ENCODE measurements around the gene SHANK3. TPM values are rescaled to one million over a fixed set of nuclear protein-coding genes. Genes with fewer than 3 reads are reported as not detected.
A peak's percentile ranks its signal among the peaks of the same experiment; 100 is the strongest.

SHANK3 gene
- total RNA-seq, 1 experiment from 2014 or later = 0.19 TPM

DNA sequence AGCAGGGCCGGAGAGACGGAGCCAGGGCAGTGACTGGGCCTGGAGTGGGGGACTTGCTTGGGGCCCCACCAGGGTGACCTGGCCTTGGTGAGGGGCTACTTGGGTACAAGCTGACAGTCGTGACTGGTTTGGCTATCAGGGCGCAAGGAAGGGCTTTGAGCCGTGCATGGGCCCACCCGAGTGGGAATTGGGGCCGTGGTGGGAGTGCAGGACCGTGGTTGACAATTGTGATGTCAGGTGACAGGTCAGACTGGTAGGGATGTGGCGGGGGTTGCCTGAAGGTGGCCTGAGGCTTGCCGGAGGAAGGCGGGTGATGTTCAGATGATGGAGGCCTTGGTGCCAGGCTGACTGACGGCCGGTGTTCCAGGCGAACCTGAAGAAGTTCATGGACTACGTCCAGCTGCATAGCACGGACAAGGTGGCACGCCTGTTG is 5.6 kb downstream of the SHANK3 start:
- DNase-seq (ENCODE audit: low spot score) = no peak

DNA sequence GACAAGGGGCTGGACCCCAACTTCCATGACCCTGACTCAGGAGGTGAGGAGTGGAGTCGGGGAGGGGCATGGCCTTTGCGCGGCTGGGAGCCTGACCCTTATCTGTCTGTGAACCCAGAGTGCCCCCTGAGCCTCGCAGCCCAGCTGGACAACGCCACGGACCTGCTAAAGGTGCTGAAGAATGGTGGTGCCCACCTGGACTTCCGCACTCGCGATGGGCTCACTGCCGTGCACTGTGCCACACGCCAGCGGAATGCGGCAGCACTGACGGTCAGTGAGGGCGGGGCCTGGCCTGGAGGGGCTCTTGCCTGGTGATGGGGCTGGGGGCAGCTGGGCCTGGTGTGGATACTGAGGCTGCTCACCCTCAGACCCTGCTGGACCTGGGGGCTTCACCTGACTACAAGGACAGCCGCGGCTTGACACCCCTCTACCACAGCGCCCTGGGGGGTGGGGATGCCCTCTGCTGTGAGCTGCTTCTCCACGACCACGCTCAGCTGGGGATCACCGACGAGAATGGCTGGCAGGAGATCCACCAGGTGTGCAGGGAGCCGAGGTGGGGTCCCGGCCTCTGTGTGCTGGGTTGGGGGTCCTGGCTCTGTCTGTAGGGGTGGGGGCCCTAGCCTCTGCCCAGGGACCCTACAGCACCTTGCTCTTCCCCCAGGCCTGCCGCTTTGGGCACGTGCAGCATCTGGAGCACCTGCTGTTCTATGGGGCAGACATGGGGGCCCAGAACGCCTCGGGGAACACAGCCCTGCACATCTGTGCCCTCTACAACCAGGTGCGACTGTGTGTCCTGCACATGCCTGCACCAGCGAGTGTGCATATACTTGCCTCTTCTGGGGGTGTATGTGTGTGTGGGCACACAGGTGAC is 6.3 kb downstream of the SHANK3 start:
- no peak for DNase-seq (ENCODE audit: low spot score)

DNA sequence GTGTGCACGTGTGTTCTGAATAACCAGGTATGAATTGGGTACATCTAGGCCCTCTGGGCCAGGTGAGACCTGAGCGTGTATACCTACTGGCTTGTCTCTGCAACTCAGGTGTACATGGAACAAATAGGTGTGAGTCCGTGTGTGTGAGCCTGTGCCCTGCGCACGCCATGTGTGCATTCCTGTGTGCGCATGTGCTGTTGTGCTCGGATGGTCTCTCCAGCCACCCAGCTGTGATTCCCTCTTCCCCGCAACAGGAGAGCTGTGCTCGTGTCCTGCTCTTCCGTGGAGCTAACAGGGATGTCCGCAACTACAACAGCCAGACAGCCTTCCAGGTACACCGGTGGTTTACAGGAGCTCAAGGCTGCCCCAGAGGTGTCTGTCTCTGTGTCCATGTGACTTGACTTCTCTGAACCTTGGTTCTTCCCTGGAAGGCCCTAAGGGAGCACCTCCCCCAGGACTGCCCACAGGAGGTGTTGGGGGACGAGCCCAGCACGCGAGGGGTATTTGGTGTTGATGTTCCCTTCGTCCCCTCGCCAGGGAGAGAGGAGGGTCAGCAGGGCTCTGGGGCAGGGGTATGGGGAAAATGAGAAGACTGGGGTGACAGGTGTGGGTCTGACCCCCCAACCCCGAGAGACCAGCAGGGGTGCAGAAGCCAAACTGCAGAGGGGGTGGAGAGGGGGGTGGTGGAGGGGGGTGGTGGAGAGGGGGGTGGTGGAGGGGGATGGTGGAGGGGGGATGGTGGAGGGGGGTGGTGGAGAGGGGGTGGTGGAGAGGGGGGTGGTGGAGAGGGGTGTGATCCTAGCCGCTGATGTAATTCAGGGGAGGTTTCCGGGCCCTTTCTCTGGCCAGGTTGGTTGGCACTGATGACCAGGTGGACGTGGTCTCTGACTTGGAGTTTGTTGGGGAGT is 10.7 kb downstream of the SHANK3 start:
- DNase-seq (ENCODE audit: low spot score) = no peak

DNA sequence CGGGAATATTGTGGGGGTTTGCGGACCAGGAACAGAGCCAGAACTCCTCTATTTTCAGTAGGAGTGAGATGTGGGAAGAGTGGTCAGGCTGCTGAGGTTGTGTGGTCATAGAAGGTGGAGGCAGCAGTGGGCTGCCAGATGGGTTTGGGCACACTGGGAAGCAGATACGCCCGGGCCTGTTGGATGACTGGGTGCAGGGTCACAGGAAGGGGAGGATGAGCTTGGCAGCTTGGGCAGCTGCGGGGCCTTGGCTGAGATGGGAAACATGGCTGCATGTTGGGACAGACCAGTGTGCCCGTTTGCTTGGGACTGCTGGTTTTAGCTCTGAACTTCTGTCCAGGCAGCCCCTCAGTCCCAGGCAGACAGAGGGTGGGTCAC is 11.4 kb downstream of the SHANK3 start:
- DNase-seq (ENCODE audit: low spot score) = peak; percentile 3

DNA sequence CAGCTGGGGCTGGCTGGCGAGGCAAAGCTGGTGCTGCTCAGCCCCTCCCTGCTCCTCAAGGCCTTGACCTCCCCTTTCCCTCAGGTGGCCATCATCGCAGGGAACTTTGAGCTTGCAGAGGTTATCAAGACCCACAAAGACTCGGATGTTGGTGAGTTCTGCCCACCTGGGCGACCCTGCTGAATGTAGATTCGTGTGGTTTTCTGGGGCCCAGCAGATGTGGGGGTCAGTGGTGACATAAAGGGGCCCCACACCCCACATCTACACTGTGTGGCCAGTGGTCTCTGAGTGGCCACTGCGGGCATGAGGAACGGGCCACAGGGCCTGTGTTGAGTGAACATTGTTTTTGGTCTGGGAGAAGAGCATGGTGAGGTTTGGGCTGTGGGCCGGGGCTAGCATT is 11.9 kb downstream of the SHANK3 start:
- peak; percentile 2 for DNase-seq (ENCODE audit: low spot score)

DNA sequence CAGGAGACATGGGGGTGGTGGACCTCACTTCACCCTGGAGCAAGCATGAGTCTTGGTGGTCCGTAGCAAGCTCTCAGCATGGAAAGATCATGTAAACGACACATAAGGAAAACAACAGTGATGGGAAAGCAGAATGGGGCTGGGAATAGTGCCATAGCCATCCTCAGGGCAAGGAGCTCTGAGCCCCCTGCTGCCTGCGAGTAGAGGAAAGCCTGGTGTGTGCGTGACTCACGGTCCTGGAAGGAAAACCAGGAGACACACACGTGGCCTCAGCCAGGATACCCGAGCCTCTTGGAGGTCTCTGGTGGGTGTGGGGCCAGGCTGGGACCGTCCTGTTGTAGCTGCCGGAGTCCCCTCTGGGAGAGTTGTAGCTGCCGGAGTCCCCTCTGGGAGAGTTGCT is 12.4 kb downstream of the SHANK3 start:
- peak; percentile 10 for DNase-seq (ENCODE audit: low spot score)

DNA sequence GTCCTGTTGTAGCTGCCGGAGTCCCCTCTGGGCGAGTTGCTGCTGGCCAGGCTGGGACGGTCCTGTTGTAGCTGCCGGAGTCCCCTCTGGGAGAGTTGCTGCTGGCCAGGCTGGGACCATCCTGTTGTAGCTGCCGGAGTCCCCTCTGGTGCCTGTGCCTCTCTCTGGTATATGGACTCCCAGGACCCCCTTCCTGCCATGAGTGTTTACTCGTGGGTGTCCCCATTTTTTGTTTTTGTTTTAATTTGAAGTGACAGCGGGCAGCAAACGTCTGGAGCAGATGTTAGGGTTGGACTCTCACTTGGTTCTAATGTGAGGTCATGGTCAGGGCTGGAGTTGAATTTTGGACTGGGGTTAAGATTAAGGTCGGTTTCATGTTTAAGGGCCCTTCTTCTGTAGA is 14.2 kb downstream of the SHANK3 start:
- DNase-seq (ENCODE audit: low spot score) = no peak

DNA sequence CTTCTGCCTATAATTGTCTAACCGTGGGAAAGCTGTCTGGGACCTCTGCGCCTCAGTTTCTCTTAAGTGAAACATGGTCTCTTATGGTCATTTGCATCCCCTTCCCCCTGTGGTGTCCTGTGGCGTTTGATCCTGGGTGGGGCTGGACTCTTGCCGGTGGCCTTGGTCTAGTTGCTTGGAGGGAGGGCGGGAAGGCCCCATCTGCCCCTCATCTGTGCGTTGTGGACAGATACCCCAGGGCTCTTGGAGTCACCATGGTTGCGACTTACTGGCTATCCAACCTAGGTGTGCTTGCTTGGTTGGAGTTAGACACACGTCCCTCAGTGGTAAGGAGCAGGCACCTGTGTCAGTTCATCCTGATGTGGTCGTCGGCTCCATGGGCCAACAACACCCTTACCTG is 15.2 kb downstream of the SHANK3 start:
- no peak for DNase-seq (ENCODE audit: low spot score)

DNA sequence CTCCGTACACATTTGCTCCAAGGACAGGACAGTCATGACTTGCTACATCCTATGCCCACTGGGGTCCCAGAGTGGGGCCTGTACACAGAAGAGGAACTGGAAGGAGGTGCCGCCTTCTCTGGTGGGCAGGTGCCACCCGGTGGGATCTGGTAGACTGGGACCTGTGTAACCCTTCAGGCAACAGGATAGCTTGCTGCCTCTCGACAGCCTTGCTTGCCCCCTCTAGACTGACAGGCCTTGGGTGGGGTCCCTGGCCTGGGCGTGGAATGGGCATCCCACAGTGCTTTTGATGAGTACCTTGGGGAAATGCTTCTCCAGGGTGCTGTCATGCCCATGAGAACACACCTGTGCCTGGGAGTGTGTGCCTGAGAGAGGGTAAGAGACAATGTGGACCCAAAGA is 15.8 kb downstream of the SHANK3 start:
- no peak for DNase-seq (ENCODE audit: low spot score)

DNA sequence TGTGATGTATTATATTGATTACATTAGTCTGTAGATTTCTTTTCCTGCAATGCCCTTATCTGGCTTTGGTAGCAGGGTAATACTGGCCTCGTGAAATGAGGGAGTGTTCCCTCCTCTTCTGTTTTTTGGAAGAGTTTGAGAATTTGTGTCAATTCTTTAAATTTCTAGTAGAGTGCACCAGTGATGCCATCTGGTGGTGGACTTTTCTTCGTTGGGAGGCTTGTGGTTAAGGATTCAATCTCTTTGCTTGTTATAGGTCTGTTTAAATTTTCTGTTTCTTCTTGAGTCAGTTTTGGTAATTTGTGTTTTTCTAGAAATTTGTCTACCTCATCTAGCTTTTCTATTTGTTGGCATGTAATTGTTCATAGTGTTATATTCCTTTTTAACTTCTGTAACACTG is 18.9 kb downstream of the SHANK3 start:
- no peak for DNase-seq (ENCODE audit: low spot score)

DNA sequence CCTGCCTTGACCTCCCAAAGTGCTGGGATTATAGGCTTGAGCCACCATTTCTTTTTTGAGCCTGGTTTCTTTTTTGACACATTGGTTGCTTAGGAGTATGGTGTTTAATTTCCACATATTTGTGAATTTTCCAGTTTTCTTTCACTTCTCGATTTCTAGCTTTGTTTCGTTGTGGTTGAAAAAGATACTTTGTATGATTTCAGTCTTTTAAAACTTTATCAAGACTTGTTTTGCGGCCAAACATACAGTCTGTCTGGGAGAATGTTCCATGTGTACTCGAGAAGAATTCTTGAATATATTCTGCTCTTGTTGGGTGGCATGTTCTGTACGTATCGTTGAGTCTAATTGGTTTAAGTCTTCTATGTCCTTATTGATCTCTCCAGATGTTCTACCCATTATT is 20.8 kb downstream of the SHANK3 start:
- DNase-seq (ENCODE audit: low spot score) = no peak

DNA sequence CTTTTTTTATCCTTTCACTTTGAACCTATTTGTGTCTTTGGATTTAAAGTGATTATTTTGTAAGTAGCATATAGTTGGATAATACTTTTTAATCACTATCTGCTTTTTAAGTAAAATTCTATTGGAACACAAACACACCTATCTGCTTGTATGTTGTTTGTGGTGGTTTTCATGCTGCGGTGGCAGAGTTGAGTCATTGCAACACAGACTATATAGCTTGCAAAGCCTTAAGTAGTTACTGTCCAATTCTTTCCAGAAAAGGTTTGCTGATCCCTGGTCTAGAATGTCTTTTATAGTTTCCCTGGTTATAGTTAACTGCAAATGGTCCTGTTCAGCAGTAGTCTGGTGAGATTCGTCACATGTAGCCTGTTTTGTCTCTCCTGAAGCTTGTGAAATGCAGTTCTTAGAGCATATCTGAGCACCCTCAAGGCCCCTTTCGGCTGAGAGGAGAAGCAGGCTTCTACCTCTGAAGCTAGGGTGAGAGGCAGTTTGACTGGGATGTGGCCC is 21.5 kb downstream of the SHANK3 start:
- no peak for DNase-seq (ENCODE audit: low spot score)

DNA sequence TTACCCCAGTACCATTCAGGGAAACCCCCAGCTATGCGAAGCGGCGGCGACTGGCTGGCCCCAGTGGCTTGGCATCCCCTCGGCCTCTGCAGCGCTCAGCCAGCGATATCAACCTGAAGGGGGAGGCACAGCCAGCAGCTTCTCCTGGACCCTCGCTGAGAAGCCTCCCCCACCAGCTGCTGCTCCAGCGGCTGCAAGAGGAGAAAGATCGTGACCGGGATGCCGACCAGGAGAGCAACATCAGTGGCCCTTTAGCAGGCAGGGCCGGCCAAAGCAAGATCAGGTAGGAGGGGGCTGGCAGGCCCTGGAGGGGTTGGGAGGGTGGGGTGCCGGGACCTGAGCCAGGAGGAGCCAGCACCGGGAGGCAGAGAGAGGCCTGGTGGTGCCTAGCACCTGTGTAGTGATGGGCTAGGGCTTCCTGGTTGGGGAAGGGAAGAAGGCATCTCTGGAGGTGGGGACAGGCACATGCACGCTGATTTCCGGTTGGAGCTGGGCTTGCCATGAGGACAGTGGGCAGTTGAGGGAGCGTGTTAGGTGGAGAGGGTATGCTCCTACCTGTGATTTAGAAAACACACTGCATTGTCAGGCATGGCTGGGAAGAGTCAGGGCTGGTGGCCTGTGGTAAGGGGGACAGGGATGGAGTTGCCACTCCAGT is 22.3 kb downstream of the SHANK3 start:
- no peak for DNase-seq (ENCODE audit: low spot score)

DNA sequence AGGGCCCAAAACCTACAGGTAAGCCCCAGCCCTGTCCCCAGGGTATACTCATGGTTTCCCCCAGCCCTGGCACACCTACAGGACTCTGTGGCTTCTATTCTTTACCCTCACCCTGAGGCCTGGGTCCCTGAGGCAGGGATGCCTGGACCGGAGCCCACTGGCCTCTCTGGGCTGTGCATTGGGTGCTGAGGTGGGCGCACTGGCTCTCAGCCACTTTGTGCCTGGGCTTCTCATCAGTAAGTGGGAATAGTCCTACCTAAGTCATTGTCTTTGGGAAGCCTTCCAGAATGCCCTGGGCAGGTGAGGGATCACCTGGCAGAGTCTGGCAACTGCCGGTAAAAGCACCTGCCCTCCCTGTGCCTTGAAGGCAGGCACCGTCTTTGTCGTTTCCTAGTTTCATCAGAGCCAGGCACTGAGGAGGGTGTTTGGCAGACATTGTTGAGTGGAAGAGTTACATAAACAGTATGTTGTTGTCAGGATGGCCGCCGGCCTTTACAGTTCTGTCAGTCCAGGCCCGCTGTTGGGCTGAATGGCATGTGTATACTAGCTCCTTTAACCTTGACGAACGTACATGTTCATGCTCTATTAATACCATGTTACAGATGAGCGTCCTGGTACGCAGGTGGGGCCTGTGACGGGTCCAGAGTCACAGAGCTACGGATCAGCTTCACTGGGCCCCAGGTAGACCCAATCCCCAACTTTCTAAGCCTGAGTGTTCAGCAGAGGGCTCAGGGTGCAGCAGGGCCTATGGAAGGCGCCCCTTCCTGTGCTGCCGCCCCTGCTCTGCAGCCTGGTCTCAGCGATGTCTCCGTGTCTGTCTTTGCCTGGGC is 23.0 kb downstream of the SHANK3 start:
- DNase-seq (ENCODE audit: low spot score) = no peak

DNA sequence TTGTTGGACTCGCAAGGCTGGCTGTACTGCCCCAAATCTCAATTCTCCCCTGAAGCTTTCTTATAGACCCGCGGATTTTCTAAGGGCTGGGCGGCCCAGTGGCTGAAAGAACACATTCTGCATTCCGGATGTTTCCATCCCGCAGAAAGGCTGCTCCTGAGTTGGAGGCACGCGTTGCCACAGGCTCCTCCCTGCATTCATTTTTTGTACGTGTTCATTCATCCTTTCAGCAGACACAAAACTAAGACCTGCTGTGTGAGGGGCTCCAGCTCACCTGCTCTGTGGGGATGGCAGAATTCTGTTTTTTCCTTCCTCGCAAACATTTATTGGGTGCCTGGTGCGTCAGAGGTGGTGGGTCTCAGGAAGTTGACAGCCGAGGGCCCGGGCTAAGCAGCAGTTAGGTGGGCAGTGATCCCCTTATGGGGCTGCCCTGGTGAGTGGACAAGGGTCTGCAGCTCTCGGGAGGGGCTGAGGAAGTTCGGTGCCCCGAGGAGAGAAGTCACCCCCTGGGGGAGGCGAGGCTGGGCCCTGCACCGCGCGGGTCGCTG is 23.7 kb downstream of the SHANK3 start:
- no peak for DNase-seq (ENCODE audit: low spot score)

DNA sequence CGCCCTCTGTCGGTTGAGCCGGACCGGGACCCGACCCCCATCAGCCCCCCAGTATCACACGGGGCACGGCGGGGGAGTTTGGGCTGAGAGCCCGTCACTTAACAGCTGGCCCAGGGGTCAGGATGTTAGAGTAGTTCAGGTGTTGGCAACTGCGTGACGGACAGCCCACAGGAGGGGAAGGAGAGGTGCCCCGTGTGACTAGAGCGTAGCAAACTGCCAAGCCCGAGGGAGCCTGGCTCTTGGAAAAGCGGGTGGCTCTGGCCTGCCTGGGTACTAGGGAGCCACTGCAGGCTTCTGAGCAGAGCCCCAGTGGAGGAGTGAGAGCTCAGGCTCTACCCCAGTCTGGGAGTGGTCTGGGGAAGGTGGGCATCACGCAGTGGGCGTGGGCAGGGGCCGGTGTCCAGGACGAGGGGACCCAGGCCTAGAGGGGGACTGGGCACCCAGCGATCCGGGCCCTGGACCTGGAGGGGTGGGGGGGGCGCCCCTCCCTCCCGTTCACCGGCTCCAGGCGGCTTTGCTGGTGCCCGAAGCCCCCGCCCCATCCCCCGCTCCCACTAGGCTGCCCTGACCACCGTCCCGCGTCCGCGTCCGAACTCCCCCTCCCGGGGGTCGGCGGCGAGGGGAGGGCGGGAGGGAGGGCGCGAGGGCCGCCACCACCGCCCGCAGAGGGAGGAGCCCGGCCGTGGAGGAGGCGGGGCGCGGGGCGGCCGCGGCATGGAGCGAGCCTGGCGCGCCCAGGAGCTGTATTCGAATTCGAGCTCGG is 24.4 kb downstream of the SHANK3 start:
- DNase-seq (ENCODE audit: low spot score) = no peak

DNA sequence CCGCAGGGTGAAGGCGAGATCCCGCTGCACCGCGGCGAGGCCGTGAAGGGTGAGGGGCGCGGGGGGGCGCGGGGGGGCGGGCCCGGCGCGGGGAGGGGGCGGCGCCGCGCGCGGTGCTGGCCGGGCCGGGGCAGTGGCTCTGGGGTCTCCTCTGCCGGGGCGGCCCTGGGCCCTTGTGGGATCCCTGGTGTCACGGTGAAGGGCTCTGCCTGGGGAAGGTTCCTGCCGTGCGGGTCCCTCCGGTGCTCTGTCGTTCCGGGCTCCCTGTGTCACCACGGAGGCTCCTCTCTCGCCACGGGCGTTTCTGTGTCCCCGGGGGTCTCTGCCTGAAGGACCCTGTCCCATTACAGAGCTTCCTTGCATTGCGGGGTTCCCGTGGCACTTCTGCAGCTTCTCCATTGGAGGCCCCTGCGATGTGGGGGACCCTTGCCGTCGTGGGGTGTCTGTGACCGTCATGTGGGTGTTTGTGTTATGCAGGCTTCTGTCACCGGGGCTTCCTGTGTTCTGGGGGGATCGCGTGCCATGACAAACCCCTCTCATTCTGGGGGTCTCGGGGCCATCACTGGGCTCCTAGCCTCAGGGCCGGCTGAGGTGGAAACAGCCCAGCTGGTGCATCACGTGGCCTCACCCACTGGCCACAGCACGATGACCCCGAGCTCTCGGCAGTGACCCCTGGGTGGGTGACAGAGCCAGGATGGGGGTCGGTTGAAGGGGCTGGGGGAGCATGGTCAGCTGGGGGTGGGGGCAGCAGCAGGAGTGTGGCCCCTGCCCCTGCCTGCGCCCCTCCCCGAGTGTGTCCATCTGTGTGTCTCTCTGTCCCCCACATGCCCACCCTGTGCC is 25.3 kb downstream of the SHANK3 start:
- no peak for DNase-seq (ENCODE audit: low spot score)

DNA sequence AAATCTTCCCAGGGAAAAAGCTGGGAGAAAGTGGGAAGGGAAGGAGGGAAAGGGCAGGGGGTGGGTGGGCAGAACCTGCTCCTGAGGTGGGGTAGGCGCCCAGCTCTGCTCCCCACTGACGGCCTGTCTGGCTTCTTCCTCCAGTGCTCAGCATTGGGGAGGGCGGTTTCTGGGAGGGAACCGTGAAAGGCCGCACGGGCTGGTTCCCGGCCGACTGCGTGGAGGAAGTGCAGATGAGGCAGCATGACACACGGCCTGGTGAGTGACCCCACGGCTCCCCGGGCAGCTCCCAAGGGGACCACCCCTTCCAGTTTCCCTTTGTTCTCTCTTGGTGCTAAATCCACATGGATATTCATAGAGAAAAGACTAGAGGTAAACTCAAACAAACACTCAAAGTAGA is 25.9 kb downstream of the SHANK3 start:
- DNase-seq (ENCODE audit: low spot score) = no peak

Measured in H4 (cell line).